ENCODE results near the gene ZNF462. TPM values are rescaled to one million over a fixed set of nuclear protein-coding genes. Genes with fewer than 3 reads are reported as not detected.

Gene ZNF462
- total and polyA plus RNA-seq, 11 donors: 5.3 to 51.3 (median 30.9) TPM

- TF ChIP-seq CTCF (IDR thresholded peaks at IDR 0.05) (no peak), POLR2A (IDR thresholded peaks at IDR 0.05) (no peak)
- H3K36me3 ChIP-seq: peaks cover 0 to 78% (median 33%) of the 10 kb centered on the region in 9 donors
- peaks cover 0 to 8% (median 0%) of the 10 kb centered on the region in 12 donors for H3K9me3 ChIP-seq
- no peak overlapping the region for H3K27ac ChIP-seq
- peaks cover 0 to 3% (median 0%) of the 10 kb centered on the region in 12 donors for H3K4me1 ChIP-seq
- DNase-seq (no peak), ATAC-seq (peak in 1 of 4 donors; percentile 42)
- 71 to 82% (median 81%) methylated on average over 3 of the region's 3 CpGs for WGBS, 4 donors
- H3K4me3 ChIP-seq: no peak overlapping the region
- intact Hi-C loops (cut with DNase I): no loop called here
- H3K27me3 ChIP-seq: no peaks in the 10 kb centered on the region
Observed at GRCh38 chr9:107008011-107008410, 145.0 kb downstream of the ZNF462 start.

GRCh38 chr9:107008447-107008846 lies 145.5 kb downstream of the ZNF462 start:
- WGBS, 4 donors: 83 to 95% (median 88%) methylated on average over 6 of the region's 6 CpGs
- Histone ChIP-seq H3K27ac (no peak overlapping the region), H3K9me3 (peaks cover 0 to 8% (median 0%) of the 10 kb centered on the region in 12 donors), H3K27me3 (no peaks in the 10 kb centered on the region), H3K4me3 (no peak overlapping the region), H3K4me1 (peaks cover 0 to 3% (median 0%) of the 10 kb centered on the region in 12 donors), H3K36me3 (peaks cover 0 to 73% (median 28%) of the 10 kb centered on the region in 9 donors)
- ATAC-seq: no peak
- intact Hi-C loops (cut with DNase I): no loop called here
- DNase-seq: no peak
- TF ChIP-seq POLR2A (IDR thresholded peaks at IDR 0.05) (no peak), CTCF (IDR thresholded peaks at IDR 0.05) (no peak)

GRCh38 chr9:107016383-107016782 lies 153.4 kb downstream of the ZNF462 start:
- DNase-seq (no peak), ATAC-seq (no peak)
- no peaks in the 10 kb centered on the region for H3K27me3 ChIP-seq
- intact Hi-C loops (cut with DNase I): no loop called here
- no peak overlapping the region for H3K27ac ChIP-seq
- peaks cover 0 to 22% (median 7%) of the 10 kb centered on the region in 12 donors for H3K4me1 ChIP-seq
- H3K36me3 ChIP-seq: peaks cover 0 to 14% (median 5%) of the 10 kb centered on the region in 9 donors
- no peak for TF ChIP-seq CTCF (IDR thresholded peaks at IDR 0.05)
- TF ChIP-seq POLR2A (IDR thresholded peaks at IDR 0.05): no peak
- WGBS, 4 donors: 78 to 81% (median 81%) methylated on average over 4 of the region's 4 CpGs
- H3K4me3 ChIP-seq: no peak overlapping the region
- peaks cover 0 to 17% (median 0%) of the 10 kb centered on the region in 12 donors for H3K9me3 ChIP-seq

DNA sequence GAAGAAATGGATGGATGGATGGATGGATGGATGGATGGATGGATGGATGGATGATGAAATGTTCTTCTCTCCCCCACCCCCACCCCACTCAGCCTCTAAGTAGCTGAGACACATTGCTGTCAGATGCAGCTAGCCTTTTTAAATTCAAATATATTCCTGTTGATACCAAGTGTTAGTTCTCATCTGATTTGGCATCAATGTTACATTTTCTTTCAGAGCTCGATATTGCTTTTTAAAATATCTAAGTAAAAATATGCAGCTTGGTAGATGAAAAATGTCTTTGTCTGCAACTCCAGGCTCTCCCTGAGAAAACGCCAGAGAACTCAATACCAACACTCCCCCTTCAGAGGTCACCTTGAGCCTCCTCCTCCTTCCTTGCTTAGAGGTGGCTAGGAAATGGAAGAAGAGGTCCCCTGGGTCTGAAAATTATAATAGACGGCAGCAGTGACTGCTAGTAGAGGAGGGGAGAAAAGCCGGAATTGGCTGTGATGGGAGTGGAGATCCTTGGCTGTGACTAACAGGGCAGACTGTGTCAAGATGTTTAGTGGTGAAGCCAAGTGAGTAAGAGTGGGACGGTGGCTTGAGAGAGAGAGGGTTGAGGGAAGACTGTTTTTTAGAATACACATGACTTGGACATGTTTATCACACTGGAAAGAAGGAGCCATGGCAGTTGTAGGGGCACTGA lies 156.0 kb downstream of the ZNF462 start:
- no peak for DNase-seq
- Histone ChIP-seq H3K9me3 (peaks cover 0 to 12% (median 0%) of the 10 kb centered on the region in 12 donors), H3K27me3 (no peaks in the 10 kb centered on the region), H3K27ac (peak overlapping the region in 1 of 12 donors; percentile 21), H3K4me3 (no peak overlapping the region), H3K36me3 (no peaks in the 10 kb centered on the region), H3K4me1 (peaks cover 0 to 22% (median 7%) of the 10 kb centered on the region in 12 donors)
- ATAC-seq: peak in 3 of 4 donors; percentile 23 to 78 (median 43)
- WGBS, 4 donors: 47 to 61% (median 53%) methylated on average over 5 of the region's 5 CpGs
- intact Hi-C loops (cut with DNase I): no loop called here
- TF ChIP-seq POLR2A (IDR thresholded peaks at IDR 0.05) (no peak), CTCF (IDR thresholded peaks at IDR 0.05) (no peak)
